Bladder microvascular endothelial cell (primary cell): ENCODE measurements around the gene CXXC5. TPM values are rescaled to one million over a fixed set of nuclear protein-coding genes. Genes with fewer than 3 reads are reported as not detected.

Source experiments
- total RNA-seq: library from RNA; depleted of rRNA; stranded (reverse); fragments of >200 nt; gene quantifications from 2 replicates; pipeline ENCODE4 v1.2.3, GENCODE V29; 2014

CXXC5 gene
- total RNA-seq, result 8.7 and 30.0 TPM in 2 replicates

DNA sequence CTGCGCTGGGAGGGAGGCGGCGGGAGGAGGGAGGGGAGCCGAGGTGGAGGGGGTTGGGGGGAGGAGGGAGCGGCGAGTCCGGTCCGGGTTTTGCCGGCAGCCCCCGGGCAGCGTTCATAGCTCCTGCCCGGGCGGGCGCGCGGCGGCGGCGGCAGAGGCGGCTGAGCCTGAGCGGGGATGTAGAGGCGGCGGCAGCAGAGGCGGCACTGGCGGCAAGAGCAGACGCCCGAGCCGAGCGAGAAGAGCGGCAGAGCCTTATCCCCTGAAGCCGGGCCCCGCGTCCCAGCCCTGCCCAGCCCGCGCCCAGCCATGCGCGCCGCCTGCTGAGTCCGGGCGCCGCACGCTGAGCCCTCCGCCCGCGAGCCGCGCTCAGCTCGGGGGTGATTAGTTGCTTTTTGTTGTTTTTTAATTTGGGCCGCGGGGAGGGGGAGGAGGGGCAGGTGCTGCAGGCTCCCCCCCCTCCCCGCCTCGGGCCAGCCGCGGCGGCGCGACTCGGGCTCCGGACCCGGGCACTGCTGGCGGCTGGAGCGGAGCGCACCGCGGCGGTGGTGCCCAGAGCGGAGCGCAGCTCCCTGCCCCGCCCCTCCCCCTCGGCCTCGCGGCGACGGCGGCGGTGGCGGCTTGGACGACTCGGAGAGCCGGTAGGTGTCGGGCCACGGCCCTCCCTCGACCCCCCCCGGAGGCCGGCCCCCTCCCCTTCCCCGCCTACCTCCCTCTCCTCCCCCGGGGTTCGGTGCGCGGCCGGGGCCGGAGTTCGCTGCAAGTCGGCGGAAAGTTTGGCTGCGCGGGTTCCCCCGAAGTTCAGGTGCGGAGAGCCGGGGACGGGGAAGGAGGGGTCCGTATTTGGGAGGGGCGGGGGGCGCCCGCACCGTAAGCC lies at the start of gene CXXC5:
TSS of gene CXXC5 (plus strand) at position 145 of the 877 bp plus-strand sequence. CDS start 32,175 bp downstream, outside the sequence.

Other genes with a start within 250 kb of the CXXC5 start
- 7.3 and 9.8 TPM in 2 replicates for gene SPATA24, start 244.3 kb upstream of the CXXC5 start, total RNA-seq
- gene DNAJC18, start 208.8 kb upstream of the CXXC5 start, total RNA-seq, result 4.4 and 8.9 TPM in 2 replicates
- gene ECSCR, start 185.6 kb upstream of the CXXC5 start, total RNA-seq, result 281 and 350 TPM in 2 replicates
- not detected in 2 replicates for gene SMIM33, start 177.3 kb upstream of the CXXC5 start, total RNA-seq
- 39.1 and 53.7 TPM in 2 replicates for gene STING1, start 165.6 kb upstream of the CXXC5 start, total RNA-seq
- gene UBE2D2, start 87.0 kb upstream of the CXXC5 start, total RNA-seq, result 44.0 and 52.2 TPM in 2 replicates
- under 0.01 TPM in 1 of 2 replicates, not detected in the other for gene PSD2, start 147.5 kb downstream of the CXXC5 start, total RNA-seq